HepG2 (cell line): ENCODE results near the gene OGG1. TPM values are rescaled to one million over a fixed set of nuclear protein-coding genes. Genes with fewer than 3 reads are reported as not detected.

Experiments
- ARID5B ChIP-seq: IDR thresholded peaks from 2 replicates; pipeline ENCODE4 v1.4.0; 2020; ENCODE audit warnings: mild to moderate bottlenecking, missing genetic modification reagents
- ASH2L ChIP-seq: fragments of 300-600, 200-600 bp; sonication (generic); IDR thresholded peaks from 2 replicates; pipeline ENCODE4 v1.7.0; 2017; ENCODE audit warnings: low read depth, mild to moderate bottlenecking, moderate library complexity, mixed read lengths, low read length; ENCODE audit not compliant: insufficient read length
- CC2D1A ChIP-seq: sonication (generic); formaldehyde crosslinking; IDR thresholded peaks from 2 replicates; pipeline ENCODE4 v1.8.1; 2023; ENCODE audit warnings: mild to moderate bottlenecking, missing genetic modification reagents
- FOSL1 ChIP-seq: sonication (generic); formaldehyde crosslinking; IDR thresholded peaks from 2 replicates; pipeline ENCODE4 v1.9.0; 2021; ENCODE audit warnings: missing genetic modification reagents, borderline replicate concordance
- FOXO4 ChIP-seq: sonication (generic); formaldehyde crosslinking; conservative IDR thresholded peaks from 2 replicates; pipeline ENCODE4 v1.8.1; 2023; ENCODE audit warnings: missing genetic modification reagents
- GZF1 ChIP-seq: sonication (generic); formaldehyde crosslinking; IDR thresholded peaks from 2 replicates; pipeline ENCODE4 v1.5.1; 2020; ENCODE audit warnings: mild to moderate bottlenecking, missing genetic modification reagents
- HOXA3 ChIP-seq: sonication (generic); formaldehyde crosslinking; IDR thresholded peaks from 2 replicates; pipeline ENCODE4 v1.5.0; 2020; ENCODE audit warnings: missing genetic modification reagents
- HOXA9 ChIP-seq: sonication (generic); formaldehyde crosslinking; IDR thresholded peaks from 2 replicates; pipeline ENCODE4 v1.8.1; 2022; ENCODE audit warnings: missing genetic modification reagents, mild to moderate bottlenecking, moderate library complexity, borderline replicate concordance
- KAT8 ChIP-seq: IDR thresholded peaks from 2 replicates; pipeline ENCODE4 v1.6.1; 2016; ENCODE audit warnings: missing genetic modification reagents, missing compliant biosample characterization
- KDM3A ChIP-seq: IDR thresholded peaks from 2 replicates; pipeline ENCODE4 v1.6.1; 2018; ENCODE audit warnings: low read depth, missing compliant biosample characterization
- LCORL ChIP-seq, 2 experiments: fragments of 450-650 bp in 1 of 2; sonication (generic) in 1 of 2; formaldehyde crosslinking in 1 of 2; IDR thresholded peaks; 2 replicates each; pipeline versions ENCODE4 v1.5.0 to v1.6.1; 2017 to 2020; ENCODE audit warnings: antibody characterized with exemption in 1 of 2, missing genetic modification reagents in 1 of 2
- MTF1 ChIP-seq: sonication (generic); formaldehyde crosslinking; IDR thresholded peaks from 2 replicates; pipeline ENCODE4 v1.5.0; 2020; ENCODE audit warnings: missing genetic modification reagents
- SMAD3 ChIP-seq: sonication (generic); formaldehyde crosslinking; IDR thresholded peaks from 2 replicates; pipeline ENCODE4 v1.4.0; 2020; ENCODE audit warnings: missing genetic modification reagents
- SRSF9 ChIP-seq: fragments of 200-400 bp; formaldehyde crosslinking; IDR thresholded peaks from 2 replicates; pipeline ENCODE4 v1.6.1; 2018; ENCODE audit warnings: borderline replicate concordance, mild to moderate bottlenecking, low read depth, low read length; ENCODE audit not compliant: insufficient read depth, poor library complexity, severe bottlenecking
- ZBTB7B ChIP-seq: sonication (generic); formaldehyde crosslinking; IDR thresholded peaks from 2 replicates; pipeline ENCODE4 v1.4.0; 2020; ENCODE audit warnings: missing genetic modification reagents
- ZKSCAN8 ChIP-seq: IDR thresholded peaks from 2 replicates; pipeline ENCODE4 v1.6.1; 2016; ENCODE audit warnings: borderline replicate concordance, missing genetic modification reagents, missing compliant biosample characterization
- ZMYM2 ChIP-seq: sonication (generic); formaldehyde crosslinking; IDR thresholded peaks from 2 replicates; pipeline ENCODE4 v1.8.0; 2022; ENCODE audit warnings: mild to moderate bottlenecking, missing genetic modification reagents
- ZMYM3 ChIP-seq: sonication (generic); formaldehyde crosslinking; IDR thresholded peaks from 2 replicates; pipeline ENCODE4 v1.5.1; 2020; ENCODE audit warnings: mild to moderate bottlenecking, missing genetic modification reagents
- ZNF280B ChIP-seq: sonication (generic); formaldehyde crosslinking; IDR thresholded peaks from 2 replicates; pipeline ENCODE4 v1.5.0; 2020; ENCODE audit warnings: missing genetic modification reagents, mild to moderate bottlenecking, borderline replicate concordance
- polyA plus RNA-seq, 8 experiments: library from polyadenylated mRNA; depleted of rRNA in 3 of 8; stranded (reverse) in 7 of 8; unstranded in 1 of 8; fragments of >200 nt; fragmentation: Illumina TruSeq in 4 of 8; extraction: Trizol in 4 of 8; gene quantifications; 2 replicates each; pipeline versions ENCODE4 v1.2.1 to v1.2.3, GENCODE V29; 2011 to 2016; ENCODE audit warnings: low read depth in 4 of 8, missing spikeins in 1 of 8, mixed read lengths in 1 of 8; ENCODE audit not compliant: insufficient read depth in 1 of 8
- total RNA-seq, 5 experiments: library from RNA; depleted of rRNA; stranded (reverse); fragments of >200 nt; fragmentation: Illumina TruSeq; extraction: Trizol; gene quantifications; 2 replicates each; pipeline ENCODE4 v1.2.3, GENCODE V29; 2016; ENCODE audit warnings: low read depth in 1 of 5
- TF ChIP-seq, protein P1 (sequence below): sonication (generic); formaldehyde crosslinking; IDR thresholded peaks from 2 replicates; pipeline ENCODE4 v1.4.0; 2020; ENCODE audit warnings: mild to moderate bottlenecking, missing genetic modification reagents
- TF ChIP-seq, protein P2 (sequence below): sonication (generic); formaldehyde crosslinking; IDR thresholded peaks from 2 replicates; pipeline ENCODE4 v1.4.0; 2020; ENCODE audit warnings: missing genetic modification reagents

Gene OGG1
- total and polyA plus RNA-seq, 2 of the 13 experiments (the other 11 are each of a cell fraction or from before 2014, with no cell fraction given) = 28.7 to 33.2 TPM

DNA sequence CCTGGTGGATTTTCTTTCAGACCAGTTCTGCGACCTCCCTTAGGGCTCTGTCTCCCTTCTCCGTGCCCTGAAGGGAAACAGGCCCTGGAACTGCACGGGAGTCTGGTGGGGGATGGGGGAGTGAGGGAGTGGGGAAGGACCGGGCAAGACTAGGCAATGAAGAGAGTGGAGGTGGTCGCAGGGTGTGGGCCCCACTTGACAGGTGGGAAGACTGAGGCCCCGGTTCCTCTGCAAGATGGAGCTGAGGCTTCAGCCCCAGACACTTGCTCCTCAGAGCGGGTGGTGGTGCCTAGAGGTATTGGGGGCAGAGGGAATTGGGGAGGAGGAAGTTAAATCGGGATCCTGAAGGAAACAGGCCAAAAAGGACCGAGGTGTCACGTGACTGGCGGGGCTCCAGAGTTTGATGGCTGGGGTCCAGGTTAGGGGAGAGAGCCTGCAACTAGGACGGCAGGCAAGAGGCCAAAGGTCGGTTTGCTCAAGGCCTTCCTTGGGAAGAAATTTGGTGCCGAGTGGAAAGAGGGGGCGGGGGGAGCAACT lies 20.6 kb downstream of the OGG1 start (continued):
- TF ChIP-seq ARID5B (CRISPR knock-in tag) (peak; percentile 55), ZMYM3 (CRISPR knock-in tag) (peak; percentile 98), SRSF9 (no peak), HOXA3 (peak; percentile 40; the same call in 1 of the 2 replicates), ZBTB7B (CRISPR knock-in tag) (no peak), ZKSCAN8 (no peak), FOXO4 (CRISPR knock-in tag) (no peak), GZF1 (CRISPR knock-in tag) (no peak), ZMYM2 (peak; percentile 81), CC2D1A (no peak), HOXA9 (CRISPR knock-in tag) (no peak), MTF1 (CRISPR knock-in tag) (0 out of 2 replicates have a peak, but pooled peaks have one; percentile 55), ZNF280B (CRISPR knock-in tag) (no peak), KDM3A (no peak), FOSL1 (no peak), LCORL (IDR thresholded peaks at IDR 0.05) (no peak), LCORL (CRISPR knock-in tag; IDR thresholded peaks at IDR 0.05) (peak; percentile 79), ASH2L (peak; percentile 38), SMAD3 (CRISPR knock-in tag) (no peak), KAT8 (CRISPR knock-in tag) (no peak)
- TF ChIP-seq, protein P1, sequence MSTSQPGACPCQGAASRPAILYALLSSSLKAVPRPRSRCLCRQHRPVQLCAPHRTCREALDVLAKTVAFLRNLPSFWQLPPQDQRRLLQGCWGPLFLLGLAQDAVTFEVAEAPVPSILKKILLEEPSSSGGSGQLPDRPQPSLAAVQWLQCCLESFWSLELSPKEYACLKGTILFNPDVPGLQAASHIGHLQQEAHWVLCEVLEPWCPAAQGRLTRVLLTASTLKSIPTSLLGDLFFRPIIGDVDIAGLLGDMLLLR (CRISPR knock-in tag) = no peak
- TF ChIP-seq, protein P2, sequence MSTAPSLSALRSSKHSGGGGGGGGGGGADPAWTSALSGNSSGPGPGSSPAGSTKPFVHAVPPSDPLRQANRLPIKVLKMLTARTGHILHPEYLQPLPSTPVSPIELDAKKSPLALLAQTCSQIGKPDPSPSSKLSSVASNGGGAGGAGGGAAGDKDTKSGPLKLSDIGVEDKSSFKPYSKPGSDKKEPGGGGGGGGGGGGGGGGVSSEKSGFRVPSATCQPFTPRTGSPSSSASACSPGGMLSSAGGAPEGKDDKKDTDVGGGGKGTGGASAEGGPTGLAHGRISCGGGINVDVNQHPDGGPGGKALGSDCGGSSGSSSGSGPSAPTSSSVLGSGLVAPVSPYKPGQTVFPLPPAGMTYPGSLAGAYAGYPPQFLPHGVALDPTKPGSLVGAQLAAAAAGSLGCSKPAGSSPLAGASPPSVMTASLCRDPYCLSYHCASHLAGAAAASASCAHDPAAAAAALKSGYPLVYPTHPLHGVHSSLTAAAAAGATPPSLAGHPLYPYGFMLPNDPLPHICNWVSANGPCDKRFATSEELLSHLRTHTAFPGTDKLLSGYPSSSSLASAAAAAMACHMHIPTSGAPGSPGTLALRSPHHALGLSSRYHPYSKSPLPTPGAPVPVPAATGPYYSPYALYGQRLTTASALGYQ (CRISPR knock-in tag) = no peak
